ENCODE measurements around the gene LCLAT1. TPM values are rescaled to one million over a fixed set of nuclear protein-coding genes. Genes with fewer than 3 reads are reported as not detected.

LCLAT1 gene
- total RNA-seq, 2 experiments from 2014 or later = 19.0 to 20.5 TPM

DNA sequence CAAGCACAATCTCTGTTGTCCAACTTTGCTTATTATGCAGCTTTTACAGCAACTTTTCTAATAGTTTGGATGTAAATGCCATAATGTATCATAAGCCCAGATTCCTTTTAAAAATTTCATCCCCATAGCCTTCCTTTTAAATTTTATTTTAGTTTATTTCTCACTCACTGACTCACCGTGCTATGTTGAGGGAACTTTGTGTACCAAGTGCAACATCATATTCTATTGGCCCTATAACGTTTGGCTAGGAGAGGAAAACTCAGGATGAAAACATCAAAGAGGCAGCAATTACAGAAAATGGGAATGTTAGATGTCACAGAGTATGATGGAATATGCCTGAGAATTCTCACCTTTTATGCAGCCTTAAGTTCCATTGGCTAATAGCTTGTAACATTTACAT is 135.5 kb downstream of the LCLAT1 start:
- ATAC-seq (no peak), DNase-seq (no peak)
- Mint-ChIP-seq H3K36me3 (ENCODE audit: low read depth) (peaks cover 17% of the 10 kb centered on the region), H3K27me3 (no peaks in the 10 kb centered on the region), H3K27ac (no peak overlapping the region), H3K4me1 (ENCODE audit: low read depth) (peaks cover 8% of the 10 kb centered on the region), H3K4me3 (no peak overlapping the region), H3K9me3 (no peaks in the 10 kb centered on the region)
- intact Hi-C loops (cut with micrococcal nuclease) = no loop called here
- no peak for TF ChIP-seq CTCF (IDR thresholded peaks at IDR 0.05)
- CTCF ChIA-PET = interaction anchor here (0.7 to 1.1 kb wide), 4 partner anchors 10 to 129 kb away, joined by 3 to 4 read pairs (median 4); no protein-coding TSS in a partner anchor
- POLR2A ChIA-PET = no interaction called here

GRCh38 chr2:30583204-30583749 is 136.2 kb downstream of the LCLAT1 start:
- ChIA-PET POLR2A (no interaction called here), CTCF (interaction anchor here (0.7 to 1.1 kb wide), 3 partner anchors 11 to 128 kb away, joined by 3 to 4 read pairs (median 4); no protein-coding TSS in a partner anchor)
- intact Hi-C loops (cut with micrococcal nuclease) = no loop called here
- Mint-ChIP-seq H3K27ac (no peak overlapping the region), H3K4me1 (ENCODE audit: low read depth) (peaks cover 6% of the 10 kb centered on the region), H3K9me3 (no peaks in the 10 kb centered on the region), H3K36me3 (ENCODE audit: low read depth) (peaks cover 17% of the 10 kb centered on the region), H3K27me3 (no peaks in the 10 kb centered on the region), H3K4me3 (no peak overlapping the region)
- TF ChIP-seq CTCF (IDR thresholded peaks at IDR 0.05) = no peak
- DNase-seq (no peak), ATAC-seq (no peak)

DNA sequence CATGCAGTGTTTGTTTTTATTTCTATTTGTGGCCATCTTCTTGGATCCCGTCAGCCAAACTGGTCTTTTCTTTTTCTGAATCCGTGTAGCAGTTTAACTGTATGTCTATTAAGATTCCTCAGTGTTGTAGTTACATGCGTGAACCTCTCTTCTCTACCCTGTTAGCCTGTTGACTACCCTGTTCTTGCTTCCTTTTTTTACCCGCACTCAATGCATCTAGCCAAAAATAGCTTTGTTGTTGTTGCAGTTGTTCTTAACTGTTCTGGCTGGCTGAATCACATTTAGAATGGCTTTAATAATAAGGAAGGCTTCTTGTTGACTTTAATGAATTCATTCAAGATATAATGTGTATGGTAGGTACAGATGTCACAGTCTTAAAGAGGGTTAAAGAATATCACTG is 137.1 kb downstream of the LCLAT1 start:
- Mint-ChIP-seq H3K27me3 (no peaks in the 10 kb centered on the region), H3K27ac (no peak overlapping the region), H3K9me3 (no peaks in the 10 kb centered on the region), H3K4me1 (ENCODE audit: low read depth) (peaks cover 6% of the 10 kb centered on the region), H3K4me3 (no peak overlapping the region), H3K36me3 (ENCODE audit: low read depth) (peaks cover 17% of the 10 kb centered on the region)
- no peak for ATAC-seq
- intact Hi-C loops (cut with micrococcal nuclease) = no loop called here
- no peak for TF ChIP-seq CTCF (IDR thresholded peaks at IDR 0.05)
- POLR2A ChIA-PET = no interaction called here
- no peak for DNase-seq
- CTCF ChIA-PET = no interaction called here

DNA sequence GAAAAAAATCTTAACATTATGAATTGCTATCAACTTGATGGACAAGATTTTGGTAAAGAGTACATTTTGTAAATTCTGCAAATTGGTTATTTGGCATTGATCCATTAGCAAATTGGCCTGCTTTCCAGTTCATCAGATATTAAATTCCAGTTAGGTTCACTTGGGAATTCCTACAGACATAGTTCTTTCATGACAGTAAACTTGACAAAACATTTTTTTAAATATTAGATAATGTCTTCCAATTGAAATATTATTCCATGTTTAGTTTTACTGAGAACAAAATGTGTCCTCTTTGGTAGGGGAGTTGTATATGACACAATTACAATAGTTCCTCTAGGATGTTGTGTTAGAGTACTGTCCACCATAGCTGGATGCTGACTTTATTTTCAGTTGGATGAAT is 141.9 kb downstream of the LCLAT1 start:
- Mint-ChIP-seq H3K4me3 (no peak overlapping the region), H3K36me3 (ENCODE audit: low read depth) (peaks cover 20% of the 10 kb centered on the region), H3K4me1 (ENCODE audit: low read depth) (no peaks in the 10 kb centered on the region), H3K27me3 (no peaks in the 10 kb centered on the region), H3K9me3 (peaks cover 2% of the 10 kb centered on the region), H3K27ac (no peak overlapping the region)
- intact Hi-C loops (cut with micrococcal nuclease) = no loop called here
- ChIA-PET CTCF (no interaction called here), POLR2A (no interaction called here)
- no peak for TF ChIP-seq CTCF (IDR thresholded peaks at IDR 0.05)
- DNase-seq = no peak
- ATAC-seq = no peak

DNA sequence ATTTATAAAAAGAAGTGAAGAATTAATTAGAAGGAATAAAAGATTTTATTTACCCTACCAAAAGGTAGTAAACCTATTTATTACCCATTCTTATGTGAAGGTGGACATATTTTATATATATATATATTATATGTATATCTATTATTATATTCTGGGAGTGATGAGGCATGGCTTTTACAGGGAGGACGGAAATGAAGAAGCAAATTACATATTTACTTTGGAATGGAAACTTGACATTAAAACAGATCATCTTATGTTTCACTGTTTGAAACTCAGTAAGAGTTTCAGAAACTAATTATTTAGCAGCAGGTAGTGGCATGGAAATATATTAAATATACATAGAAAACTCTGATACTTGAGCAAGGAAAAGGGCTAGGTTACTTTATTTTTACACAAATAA is 143.4 kb downstream of the LCLAT1 start:
- no peaks in the 10 kb centered on the region for H3K27me3 Mint-ChIP-seq
- POLR2A ChIA-PET = no interaction called here
- CTCF ChIA-PET = no interaction called here
- no peak overlapping the region for H3K4me3 Mint-ChIP-seq
- H3K36me3 Mint-ChIP-seq (ENCODE audit: low read depth) = peaks cover 16% of the 10 kb centered on the region
- ATAC-seq (no peak), DNase-seq (no peak)
- TF ChIP-seq CTCF (IDR thresholded peaks at IDR 0.05) = no peak
- H3K9me3 Mint-ChIP-seq = peaks cover 2% of the 10 kb centered on the region
- intact Hi-C loops (cut with micrococcal nuclease) = no loop called here
- no peaks in the 10 kb centered on the region for H3K4me1 Mint-ChIP-seq (ENCODE audit: low read depth)
- no peak overlapping the region for H3K27ac Mint-ChIP-seq
